PFSK-1 (cell line): ENCODE results near the gene ABHD11.

Experiments
- POLR2AphosphoS5 ChIP-seq: IDR thresholded peaks from 2 replicates; pipeline ENCODE4 v1.6.1; 2012; ENCODE audit warnings: low read depth, mild to moderate bottlenecking, control low read depth, low read length, moderate library complexity
- SIN3A ChIP-seq: IDR thresholded peaks from 2 replicates; pipeline ENCODE4 v1.6.1; 2012; ENCODE audit warnings: mild to moderate bottlenecking, low read length, moderate library complexity, borderline replicate concordance; ENCODE audit not compliant: insufficient read depth
- TAF1 ChIP-seq: IDR thresholded peaks from 2 replicates; pipeline ENCODE4 v1.6.1; 2012; ENCODE audit warnings: low read length, control low read depth, borderline replicate concordance; ENCODE audit not compliant: insufficient read depth
- TF ChIP-seq, protein P1 (sequence below), 2 experiments: IDR thresholded peaks; 2 replicates each; pipeline versions ENCODE4 v1.6.1 to v1.8.0; 2011 to 2012; ENCODE audit warnings: low read depth in 2 of 2, low read length in 2 of 2, control low read depth in 1 of 2, inconsistent platforms in 1 of 2, mild to moderate bottlenecking in 1 of 2, moderate library complexity in 1 of 2; ENCODE audit not compliant: insufficient read depth in 1 of 2

DNA sequence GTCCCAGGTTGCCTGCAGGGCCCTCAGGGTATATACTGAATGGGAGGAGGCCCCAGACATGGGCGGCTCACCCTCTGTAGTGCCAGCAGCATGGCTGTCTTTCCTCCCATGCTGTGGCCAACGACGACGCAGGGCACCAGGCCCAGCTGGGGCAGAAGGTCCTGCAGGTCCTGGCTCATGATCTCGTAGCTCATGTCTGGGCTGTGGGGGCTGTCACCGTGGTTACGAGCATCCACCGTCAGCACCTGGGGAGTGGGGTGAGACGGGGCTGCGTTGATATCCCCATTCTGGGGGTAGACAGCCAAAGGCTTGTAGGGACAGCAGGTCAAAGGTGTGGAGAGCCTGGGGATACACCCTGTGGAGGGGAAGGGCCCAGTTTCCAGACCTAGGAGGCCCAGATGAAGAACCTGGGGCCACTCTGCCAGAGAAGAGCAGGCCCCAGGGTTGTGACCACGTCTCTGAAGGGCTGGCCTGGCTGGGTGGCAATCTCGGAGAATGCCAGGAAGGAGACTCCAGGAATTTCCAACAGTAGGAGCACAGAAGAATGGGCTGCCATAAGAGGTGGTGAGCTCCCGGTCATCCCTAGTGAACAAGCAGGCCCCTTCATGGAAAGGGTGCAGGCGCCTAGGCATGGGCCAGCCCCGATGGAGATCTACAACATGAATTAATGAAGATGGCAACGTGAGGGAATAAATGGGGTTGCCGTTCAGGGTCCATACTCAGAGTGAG, 947 bp downstream of the ABHD11 start:
- no peak for TF ChIP-seq POLR2AphosphoS5
- no peak for TF ChIP-seq TAF1
- TF ChIP-seq, protein P1, sequence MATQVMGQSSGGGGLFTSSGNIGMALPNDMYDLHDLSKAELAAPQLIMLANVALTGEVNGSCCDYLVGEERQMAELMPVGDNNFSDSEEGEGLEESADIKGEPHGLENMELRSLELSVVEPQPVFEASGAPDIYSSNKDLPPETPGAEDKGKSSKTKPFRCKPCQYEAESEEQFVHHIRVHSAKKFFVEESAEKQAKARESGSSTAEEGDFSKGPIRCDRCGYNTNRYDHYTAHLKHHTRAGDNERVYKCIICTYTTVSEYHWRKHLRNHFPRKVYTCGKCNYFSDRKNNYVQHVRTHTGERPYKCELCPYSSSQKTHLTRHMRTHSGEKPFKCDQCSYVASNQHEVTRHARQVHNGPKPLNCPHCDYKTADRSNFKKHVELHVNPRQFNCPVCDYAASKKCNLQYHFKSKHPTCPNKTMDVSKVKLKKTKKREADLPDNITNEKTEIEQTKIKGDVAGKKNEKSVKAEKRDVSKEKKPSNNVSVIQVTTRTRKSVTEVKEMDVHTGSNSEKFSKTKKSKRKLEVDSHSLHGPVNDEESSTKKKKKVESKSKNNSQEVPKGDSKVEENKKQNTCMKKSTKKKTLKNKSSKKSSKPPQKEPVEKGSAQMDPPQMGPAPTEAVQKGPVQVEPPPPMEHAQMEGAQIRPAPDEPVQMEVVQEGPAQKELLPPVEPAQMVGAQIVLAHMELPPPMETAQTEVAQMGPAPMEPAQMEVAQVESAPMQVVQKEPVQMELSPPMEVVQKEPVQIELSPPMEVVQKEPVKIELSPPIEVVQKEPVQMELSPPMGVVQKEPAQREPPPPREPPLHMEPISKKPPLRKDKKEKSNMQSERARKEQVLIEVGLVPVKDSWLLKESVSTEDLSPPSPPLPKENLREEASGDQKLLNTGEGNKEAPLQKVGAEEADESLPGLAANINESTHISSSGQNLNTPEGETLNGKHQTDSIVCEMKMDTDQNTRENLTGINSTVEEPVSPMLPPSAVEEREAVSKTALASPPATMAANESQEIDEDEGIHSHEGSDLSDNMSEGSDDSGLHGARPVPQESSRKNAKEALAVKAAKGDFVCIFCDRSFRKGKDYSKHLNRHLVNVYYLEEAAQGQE (IDR thresholded peaks at IDR 0.05; ENCODE audit: insufficient read depth in 1 of 2, low read depth in 2 of 2, low read length in 2 of 2), result no peak
- TF ChIP-seq SIN3A, result no peak
